ENCODE measurements around the gene SLC12A9. TPM values are rescaled to one million over a fixed set of nuclear protein-coding genes. Genes with fewer than 3 reads are reported as not detected.

SLC12A9 gene, protein sequence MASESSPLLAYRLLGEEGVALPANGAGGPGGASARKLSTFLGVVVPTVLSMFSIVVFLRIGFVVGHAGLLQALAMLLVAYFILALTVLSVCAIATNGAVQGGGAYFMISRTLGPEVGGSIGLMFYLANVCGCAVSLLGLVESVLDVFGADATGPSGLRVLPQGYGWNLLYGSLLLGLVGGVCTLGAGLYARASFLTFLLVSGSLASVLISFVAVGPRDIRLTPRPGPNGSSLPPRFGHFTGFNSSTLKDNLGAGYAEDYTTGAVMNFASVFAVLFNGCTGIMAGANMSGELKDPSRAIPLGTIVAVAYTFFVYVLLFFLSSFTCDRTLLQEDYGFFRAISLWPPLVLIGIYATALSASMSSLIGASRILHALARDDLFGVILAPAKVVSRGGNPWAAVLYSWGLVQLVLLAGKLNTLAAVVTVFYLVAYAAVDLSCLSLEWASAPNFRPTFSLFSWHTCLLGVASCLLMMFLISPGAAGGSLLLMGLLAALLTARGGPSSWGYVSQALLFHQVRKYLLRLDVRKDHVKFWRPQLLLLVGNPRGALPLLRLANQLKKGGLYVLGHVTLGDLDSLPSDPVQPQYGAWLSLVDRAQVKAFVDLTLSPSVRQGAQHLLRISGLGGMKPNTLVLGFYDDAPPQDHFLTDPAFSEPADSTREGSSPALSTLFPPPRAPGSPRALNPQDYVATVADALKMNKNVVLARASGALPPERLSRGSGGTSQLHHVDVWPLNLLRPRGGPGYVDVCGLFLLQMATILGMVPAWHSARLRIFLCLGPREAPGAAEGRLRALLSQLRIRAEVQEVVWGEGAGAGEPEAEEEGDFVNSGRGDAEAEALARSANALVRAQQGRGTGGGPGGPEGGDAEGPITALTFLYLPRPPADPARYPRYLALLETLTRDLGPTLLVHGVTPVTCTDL
- 14.2 and 23.1 TPM in 2 replicates for polyA plus RNA-seq (2011; rRNA removed)
- polyA minus RNA-seq (2011; rRNA and poly(A)+ RNA removed) = 11.1 and 14.5 TPM in 2 replicates

DNA sequence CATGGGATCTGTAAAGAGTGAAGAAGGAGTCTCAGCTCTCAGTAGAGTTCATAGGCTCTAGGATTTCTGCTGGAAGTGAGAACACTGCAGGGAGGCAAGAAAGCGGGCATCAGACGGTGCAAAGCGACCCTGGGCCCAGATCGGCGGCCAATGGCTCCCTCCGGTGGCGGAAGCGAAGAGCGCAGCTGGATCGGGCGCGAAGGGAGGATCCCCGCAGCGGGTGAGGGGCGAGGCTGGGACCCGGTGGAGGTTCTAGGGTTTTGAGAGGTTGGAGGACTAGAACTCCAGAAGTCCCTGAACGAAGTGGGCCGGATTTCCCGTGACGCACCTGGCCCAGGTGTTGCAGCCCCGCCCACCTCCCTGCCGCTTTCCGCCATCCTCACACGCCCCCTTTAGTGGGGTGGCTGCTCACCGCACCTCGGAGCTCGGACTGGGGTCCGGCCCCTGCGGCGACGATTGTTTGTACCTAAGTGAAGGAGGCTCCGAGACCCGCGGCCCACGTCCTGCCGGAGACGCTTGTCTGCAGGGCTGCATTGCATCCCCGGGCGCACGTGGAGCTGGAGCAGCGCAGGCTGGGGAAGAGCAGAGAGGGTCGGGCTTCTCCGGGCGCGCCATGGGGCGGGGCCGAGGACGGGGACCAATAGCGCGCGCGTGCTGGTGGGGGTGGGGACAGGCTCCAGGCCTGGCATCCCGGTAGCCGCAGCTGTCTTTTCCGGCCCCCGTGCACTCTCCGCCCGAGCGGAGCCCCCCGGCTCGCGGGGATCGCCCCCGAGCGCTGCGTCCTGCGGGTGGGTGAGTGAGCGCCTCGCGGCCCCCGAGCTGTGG lies at the start of gene SLC12A9:
TSS of gene SLC12A9 (plus strand) at position 666 of the 825 bp plus-strand sequence. CDS start 1,485 bp downstream, outside the sequence.
- CTCF ChIA-PET = interaction anchor here (0.7 to 9.2 kb wide), 40 partner anchors 9 to 416 kb away, joined by 3 to 143 read pairs (median 5); partner anchors contain the start of genes EPHB4, EPO, MOSPD3 and PCOLCE
- H3K27me3 ChIP-seq (ENCODE audit: control insufficient read depth, insufficient read depth, low read length) = no peaks in the 10 kb centered on the region
- TF ChIP-seq, protein P1, sequence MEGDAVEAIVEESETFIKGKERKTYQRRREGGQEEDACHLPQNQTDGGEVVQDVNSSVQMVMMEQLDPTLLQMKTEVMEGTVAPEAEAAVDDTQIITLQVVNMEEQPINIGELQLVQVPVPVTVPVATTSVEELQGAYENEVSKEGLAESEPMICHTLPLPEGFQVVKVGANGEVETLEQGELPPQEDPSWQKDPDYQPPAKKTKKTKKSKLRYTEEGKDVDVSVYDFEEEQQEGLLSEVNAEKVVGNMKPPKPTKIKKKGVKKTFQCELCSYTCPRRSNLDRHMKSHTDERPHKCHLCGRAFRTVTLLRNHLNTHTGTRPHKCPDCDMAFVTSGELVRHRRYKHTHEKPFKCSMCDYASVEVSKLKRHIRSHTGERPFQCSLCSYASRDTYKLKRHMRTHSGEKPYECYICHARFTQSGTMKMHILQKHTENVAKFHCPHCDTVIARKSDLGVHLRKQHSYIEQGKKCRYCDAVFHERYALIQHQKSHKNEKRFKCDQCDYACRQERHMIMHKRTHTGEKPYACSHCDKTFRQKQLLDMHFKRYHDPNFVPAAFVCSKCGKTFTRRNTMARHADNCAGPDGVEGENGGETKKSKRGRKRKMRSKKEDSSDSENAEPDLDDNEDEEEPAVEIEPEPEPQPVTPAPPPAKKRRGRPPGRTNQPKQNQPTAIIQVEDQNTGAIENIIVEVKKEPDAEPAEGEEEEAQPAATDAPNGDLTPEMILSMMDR (IDR thresholded peaks at IDR 0.05; ENCODE audit: insufficient read depth, low read depth, low read length) = peak; percentile 90
- DNase-seq (ENCODE audit: low read depth) = peak; percentile 31
- H3K4me3 ChIP-seq (ENCODE audit: low read depth, low read length) = peak within 1 kb of the TSS; percentile 79
- peaks cover 3% of the 10 kb centered on the region; the same call in 1 of the 2 replicates for H3K36me3 ChIP-seq (ENCODE audit: control insufficient read depth, insufficient read depth, low read length)
- POLR2A ChIA-PET = interaction anchor here (0.6 to 2.0 kb wide), 4 partner anchors 127 to 269 kb away, joined by 3 to 8 read pairs (median 6); partner anchors contain the start of gene POP7

- DNase-seq (ENCODE audit: low read depth) = no peak
- H3K4me3 ChIP-seq (ENCODE audit: low read depth, low read length) = no peak overlapping the region
- POLR2A ChIA-PET = no interaction called here
These were observed 49.6 kb upstream of the SLC12A9 start for GRCh38 chr7:100802951-100803350.

GRCh38 chr7:100803398-100804161 lies 48.9 kb upstream of the SLC12A9 start:
- Histone ChIP-seq H3K36me3 (ENCODE audit: control insufficient read depth, insufficient read depth, low read length) (peaks cover 20% of the 10 kb centered on the region), H3K4me3 (ENCODE audit: low read depth, low read length) (no peak overlapping the region), H3K27me3 (ENCODE audit: control insufficient read depth, insufficient read depth, low read length) (no peaks in the 10 kb centered on the region)
- CTCF ChIA-PET = interaction anchor here (1.0 to 3.1 kb wide), 5 partner anchors 10 to 98 kb away, joined by 3 to 15 read pairs (median 7); partner anchors contain the start of genes EPHB4, POP7 and SLC12A9
- DNase-seq (ENCODE audit: low read depth) = peak; percentile 39
- POLR2A ChIA-PET = no interaction called here
- TF ChIP-seq, protein P1 (IDR thresholded peaks at IDR 0.05; ENCODE audit: insufficient read depth, low read depth, low read length) = no peak

More at GRCh38 chr7:100802951-100803350, 49.6 kb upstream of the SLC12A9 start:
- no peaks in the 10 kb centered on the region for H3K27me3 ChIP-seq (ENCODE audit: control insufficient read depth, insufficient read depth, low read length)
- CTCF ChIA-PET = interaction anchor here (1.0 to 9.4 kb wide), 5 partner anchors 24 to 98 kb away, joined by 7 to 143 read pairs (median 15); partner anchors contain the start of genes EPHB4, POP7 and SLC12A9
- peaks cover 17% of the 10 kb centered on the region for H3K36me3 ChIP-seq (ENCODE audit: control insufficient read depth, insufficient read depth, low read length)
- TF ChIP-seq, protein P1 (IDR thresholded peaks at IDR 0.05; ENCODE audit: insufficient read depth, low read depth, low read length) = no peak

GRCh38 chr7:100804681-100805431 lies 47.7 kb upstream of the SLC12A9 start:
- TF ChIP-seq, protein P1 (IDR thresholded peaks at IDR 0.05; ENCODE audit: insufficient read depth, low read depth, low read length) = no peak
- H3K4me3 ChIP-seq (ENCODE audit: low read depth, low read length) = no peak overlapping the region
- no peaks in the 10 kb centered on the region for H3K27me3 ChIP-seq (ENCODE audit: control insufficient read depth, insufficient read depth, low read length)
- POLR2A ChIA-PET = interaction anchor here (0.5 kb wide), 1 partner anchor 69 kb away, joined by 5 read pairs; no protein-coding TSS in a partner anchor
- no peak for DNase-seq (ENCODE audit: low read depth)
- peaks cover 23% of the 10 kb centered on the region for H3K36me3 ChIP-seq (ENCODE audit: control insufficient read depth, insufficient read depth, low read length)
- CTCF ChIA-PET = interaction anchor here (1.0 to 3.1 kb wide), 6 partner anchors 9 to 100 kb away, joined by 3 to 15 read pairs (median 4); partner anchors contain the start of genes EPHB4, POP7 and SLC12A9

Data from BJ (cell line).